Ishikawa (cell line): ENCODE data around the gene PPFIBP2.

Experiments used
- CEBPB ChIP-seq: IDR thresholded peaks from 2 replicates; pipeline ENCODE4 v1.6.1; 2012
- CREB1 ChIP-seq: IDR thresholded peaks from 2 replicates; pipeline ENCODE4 v1.6.1; 2012; ENCODE audit warnings: low read depth
- EP300 ChIP-seq: IDR thresholded peaks from 2 replicates; pipeline ENCODE4 v1.6.1; 2012; ENCODE audit warnings: borderline replicate concordance
- FOXM1 ChIP-seq: IDR thresholded peaks from 2 replicates; pipeline ENCODE4 v1.6.1; 2012; ENCODE audit warnings: low read depth, borderline replicate concordance
- NFIC ChIP-seq: IDR thresholded peaks from 2 replicates; pipeline ENCODE4 v1.6.1; 2012
- RAD21 ChIP-seq: IDR thresholded peaks from 2 replicates; pipeline ENCODE4 v1.6.1; 2012; ENCODE audit warnings: low read depth
- TAF1 ChIP-seq: IDR thresholded peaks from 2 replicates; pipeline ENCODE4 v1.6.1; 2012; ENCODE audit warnings: low read depth, mild to moderate bottlenecking
- TEAD4 ChIP-seq: IDR thresholded peaks from 2 replicates; pipeline ENCODE4 v1.6.1; 2012
- YY1 ChIP-seq: IDR thresholded peaks from 2 replicates; pipeline ENCODE4 v1.6.1; 2012; ENCODE audit warnings: low read depth
- TF ChIP-seq, protein P1 (sequence below): IDR thresholded peaks from 2 replicates; pipeline ENCODE4 v1.6.1; 2012
- TF ChIP-seq, protein P2 (sequence below): IDR thresholded peaks from 2 replicates; pipeline ENCODE4 v1.6.1; 2012

DNA sequence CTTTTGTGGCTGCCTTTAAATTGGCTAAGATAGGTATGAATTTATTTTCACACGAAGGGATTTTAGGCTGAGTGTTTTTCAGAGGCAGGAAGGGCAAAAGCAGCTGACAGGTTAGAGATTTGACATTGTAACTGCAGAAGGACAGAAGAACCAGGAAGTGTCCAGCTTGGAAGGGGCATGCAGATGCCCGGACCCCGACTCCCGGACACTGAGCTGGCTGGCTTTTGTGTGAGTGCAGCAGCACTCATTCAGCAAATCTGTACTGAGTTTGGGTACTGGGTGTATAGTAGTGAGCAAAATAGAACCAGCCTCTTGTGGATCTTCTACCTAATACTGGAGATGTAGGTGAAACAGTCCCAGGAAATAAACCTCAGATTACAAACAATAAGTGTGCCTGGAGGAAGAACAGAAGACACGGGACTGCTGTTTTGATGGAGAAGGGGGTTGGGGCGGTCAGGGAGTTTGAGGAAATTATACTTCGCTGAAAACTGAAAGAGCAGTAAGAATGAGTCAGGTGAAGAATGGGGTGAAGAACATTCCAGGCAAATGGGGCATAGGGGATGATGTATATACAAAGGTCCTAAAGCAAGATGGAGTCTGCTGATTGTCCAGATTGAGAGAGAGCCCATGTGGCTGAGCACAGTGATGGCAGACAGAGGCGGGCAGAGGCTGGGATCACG lies 64.6 kb downstream of the PPFIBP2 start:
- TF ChIP-seq CREB1 (no peak), EP300 (no peak), YY1 (no peak), FOXM1 (no peak), TAF1 (no peak), TEAD4 (no peak), CEBPB (no peak), NFIC (no peak), RAD21 (no peak)
- TF ChIP-seq, protein P1, sequence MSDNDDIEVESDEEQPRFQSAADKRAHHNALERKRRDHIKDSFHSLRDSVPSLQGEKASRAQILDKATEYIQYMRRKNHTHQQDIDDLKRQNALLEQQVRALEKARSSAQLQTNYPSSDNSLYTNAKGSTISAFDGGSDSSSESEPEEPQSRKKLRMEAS, result no peak
- TF ChIP-seq, protein P2, sequence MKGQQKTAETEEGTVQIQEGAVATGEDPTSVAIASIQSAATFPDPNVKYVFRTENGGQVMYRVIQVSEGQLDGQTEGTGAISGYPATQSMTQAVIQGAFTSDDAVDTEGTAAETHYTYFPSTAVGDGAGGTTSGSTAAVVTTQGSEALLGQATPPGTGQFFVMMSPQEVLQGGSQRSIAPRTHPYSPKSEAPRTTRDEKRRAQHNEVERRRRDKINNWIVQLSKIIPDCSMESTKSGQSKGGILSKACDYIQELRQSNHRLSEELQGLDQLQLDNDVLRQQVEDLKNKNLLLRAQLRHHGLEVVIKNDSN, result no peak
